CD4-positive, alpha-beta T cell treated with Interleukin-17A for 4 hours (primary cell): ENCODE results near the gene NEK6.
A peak's percentile ranks its signal among the peaks of the same experiment; 100 is the strongest.
"Not testable (repeated sequence)": the region's sequence is repeated elsewhere in the genome, so short reads cannot be mapped to it uniquely, and the experiment has no call there.

Experiments used
- DNase-seq: peaks from one replicate; pipeline ENCODE4 v3.0.0-alpha.2; 2020; ENCODE audit warnings: mixed read lengths

Gene NEK6

GRCh38 chr9:124231095-124231737, 26.5 kb upstream of the NEK6 start:
- DNase-seq: no peak

- DNase-seq: peak; percentile 14
Measured at GRCh38 chr9:124238546-124239140, 19.1 kb upstream of the NEK6 start.

DNA sequence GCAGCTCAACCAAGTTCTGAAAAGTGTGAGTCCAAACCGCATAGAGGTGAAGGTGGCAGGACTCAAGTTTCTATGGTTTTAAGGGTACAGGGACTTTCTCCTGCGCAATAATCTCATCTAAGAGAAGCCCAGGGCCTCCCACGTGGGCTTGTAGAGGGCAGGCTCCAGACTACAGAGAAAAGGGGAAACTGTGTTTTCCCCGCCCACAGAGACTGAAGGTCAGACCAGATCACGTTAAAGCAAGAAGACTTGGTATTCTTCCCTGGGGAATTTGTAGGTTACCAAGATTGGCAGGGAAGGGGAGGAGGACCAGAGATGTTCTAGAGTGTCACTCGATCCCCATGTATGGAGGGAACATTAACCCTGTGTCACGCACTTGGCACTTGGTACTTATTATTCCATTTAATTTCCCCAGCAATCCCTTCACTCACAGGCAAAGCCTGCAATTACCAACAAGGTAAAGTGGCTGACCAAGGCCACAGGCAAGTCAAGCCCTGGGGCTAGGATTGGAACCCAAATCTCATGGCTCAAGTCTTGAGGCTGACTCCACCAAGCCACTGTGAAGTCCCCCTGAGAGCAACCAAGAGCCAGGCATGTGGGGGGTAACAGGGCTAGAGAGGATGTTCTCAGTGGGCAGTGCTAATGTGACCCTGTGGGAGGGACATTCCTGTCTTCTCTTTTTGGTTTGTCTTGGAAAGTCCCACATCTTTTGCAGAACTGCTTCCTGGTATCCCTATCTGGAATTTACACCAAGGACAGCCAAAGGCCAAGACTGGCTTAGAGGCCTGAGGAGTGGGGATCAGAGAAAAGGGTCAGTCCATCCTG, 18.3 kb upstream of the NEK6 start:
- no peak for DNase-seq

- no peak for DNase-seq
Measured at GRCh38 chr9:124242331-124243194, 15.2 kb upstream of the NEK6 start.

DNA sequence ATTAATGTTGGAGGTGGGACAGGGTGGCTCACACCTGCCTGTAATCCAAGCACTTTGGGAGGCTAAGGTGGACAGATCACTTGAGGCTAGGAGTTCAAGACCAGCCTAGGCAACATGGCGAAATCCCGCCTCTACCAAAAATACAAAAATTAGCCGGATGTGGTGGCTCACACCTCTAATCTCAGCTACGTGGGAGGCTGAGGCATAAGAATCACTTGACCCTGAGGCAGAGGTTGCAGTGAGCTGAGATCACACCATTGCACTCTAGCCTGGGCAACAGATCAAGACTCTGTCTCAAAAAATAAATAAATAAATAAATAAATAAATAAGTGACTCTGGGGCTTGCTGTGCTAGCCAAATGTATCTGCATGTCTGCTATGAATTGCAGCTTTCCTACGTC, 10.4 kb upstream of the NEK6 start:
- not testable (repeated sequence) for DNase-seq

- DNase-seq: no peak
Measured at GRCh38 chr9:124248066-124248465, 9.7 kb upstream of the NEK6 start.

- no peak for DNase-seq
Measured at GRCh38 chr9:124248960-124249359, 8.8 kb upstream of the NEK6 start.

GRCh38 chr9:124251204-124251603, 6.5 kb upstream of the NEK6 start:
- DNase-seq: no peak

DNA sequence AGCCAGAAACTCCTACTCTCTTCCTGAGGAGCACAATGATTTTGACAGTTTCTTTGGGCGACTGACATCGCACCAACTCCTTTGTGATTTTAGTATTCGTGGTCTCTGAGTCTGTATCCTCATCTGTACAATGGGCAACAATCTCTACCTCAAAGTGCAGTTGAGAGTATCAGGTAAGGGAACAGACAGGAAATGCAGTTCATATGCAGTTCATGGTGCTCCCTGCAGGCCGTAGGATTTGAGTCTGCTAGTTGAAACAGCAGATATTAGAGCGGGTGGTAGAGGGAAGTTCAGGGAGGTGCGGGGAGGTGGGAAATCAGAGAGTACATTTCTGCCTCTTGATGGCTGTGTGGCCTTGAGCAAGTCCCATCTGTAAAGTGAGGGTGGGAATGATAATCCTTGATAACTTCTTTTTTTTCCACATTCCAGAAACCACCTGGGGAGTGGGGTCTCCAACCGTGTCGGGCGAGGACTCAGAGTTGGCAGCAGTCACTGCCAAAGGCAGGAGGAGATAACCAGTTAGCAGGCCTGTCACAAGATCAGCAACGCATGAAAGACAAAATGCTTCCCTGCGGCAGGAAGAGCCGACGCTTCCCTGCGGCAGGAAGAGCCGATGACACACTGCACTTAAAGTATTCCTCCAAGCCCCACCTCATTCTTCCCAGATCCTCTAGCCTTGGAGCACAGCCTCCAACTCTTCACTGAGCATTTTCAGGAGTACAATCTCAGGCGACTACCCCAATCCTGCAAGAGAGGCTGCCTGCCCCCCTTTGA, 6.0 kb upstream of the NEK6 start:
- DNase-seq: no peak

GRCh38 chr9:124252878-124253277, 4.9 kb upstream of the NEK6 start:
- not testable (repeated sequence) for DNase-seq

DNA sequence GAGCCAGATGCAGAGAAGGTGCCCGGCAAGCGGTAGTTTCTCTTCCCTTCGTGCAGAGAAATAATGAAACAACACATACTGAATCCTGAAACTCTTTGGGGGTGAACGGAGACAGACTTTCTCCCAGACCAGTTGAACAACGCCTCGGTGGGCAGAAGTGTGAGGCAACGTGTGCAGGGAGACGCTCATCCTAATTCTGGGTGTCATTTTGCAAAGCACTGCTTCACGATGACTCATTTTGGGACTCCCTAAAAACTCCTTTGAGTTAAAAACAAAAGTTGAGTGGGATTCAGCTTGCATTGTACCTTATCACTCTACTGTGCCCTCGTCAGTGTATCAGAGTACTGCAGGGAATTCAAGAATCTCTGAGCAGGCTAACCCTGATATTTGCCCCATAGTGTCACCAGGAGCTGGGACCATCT, 3.5 kb upstream of the NEK6 start:
- DNase-seq: no peak

GRCh38 chr9:124255222-124255621, 2.5 kb upstream of the NEK6 start:
- DNase-seq: no peak

- no peak for DNase-seq
Measured at GRCh38 chr9:124256517-124257069, 1.2 kb upstream of the NEK6 start.

DNA sequence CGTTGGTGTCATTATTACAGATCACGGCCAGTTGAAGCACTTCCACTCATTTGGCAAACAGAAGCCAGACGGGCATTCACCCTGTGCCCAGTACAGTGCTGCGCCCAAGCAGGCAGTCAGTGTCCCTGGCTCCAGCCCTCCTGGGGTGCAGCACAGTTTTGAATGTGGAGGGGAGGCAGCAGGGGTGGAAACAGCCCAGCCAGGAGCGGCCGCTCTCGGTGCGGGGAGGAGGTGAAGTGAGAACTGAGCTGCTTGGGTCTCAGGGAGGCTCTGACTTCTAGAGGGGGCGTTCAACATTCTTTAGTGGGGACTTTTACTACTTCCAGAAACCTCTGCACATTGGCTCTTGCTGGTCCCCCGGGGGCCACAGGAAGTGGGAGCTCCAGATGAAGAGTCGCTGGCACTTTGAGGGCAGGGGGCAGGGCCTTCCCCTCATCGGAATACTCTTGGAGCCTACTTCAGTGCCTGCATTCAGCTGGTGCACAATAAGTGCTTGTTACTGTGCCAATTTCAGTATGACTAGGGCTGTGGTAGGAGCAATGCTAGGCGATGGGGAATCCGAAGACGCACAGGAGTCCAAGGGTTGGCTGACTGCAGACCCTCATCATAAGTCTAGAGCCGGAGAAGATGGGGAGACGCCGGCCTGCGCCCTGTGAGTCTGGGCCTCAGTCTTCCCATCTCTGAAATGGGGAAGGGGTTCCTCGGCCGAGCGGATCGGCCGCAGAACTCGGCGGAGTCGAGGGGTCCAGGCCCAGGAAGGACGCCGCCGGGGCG, 492 bp upstream of the NEK6 start:
- no peak for DNase-seq

DNA sequence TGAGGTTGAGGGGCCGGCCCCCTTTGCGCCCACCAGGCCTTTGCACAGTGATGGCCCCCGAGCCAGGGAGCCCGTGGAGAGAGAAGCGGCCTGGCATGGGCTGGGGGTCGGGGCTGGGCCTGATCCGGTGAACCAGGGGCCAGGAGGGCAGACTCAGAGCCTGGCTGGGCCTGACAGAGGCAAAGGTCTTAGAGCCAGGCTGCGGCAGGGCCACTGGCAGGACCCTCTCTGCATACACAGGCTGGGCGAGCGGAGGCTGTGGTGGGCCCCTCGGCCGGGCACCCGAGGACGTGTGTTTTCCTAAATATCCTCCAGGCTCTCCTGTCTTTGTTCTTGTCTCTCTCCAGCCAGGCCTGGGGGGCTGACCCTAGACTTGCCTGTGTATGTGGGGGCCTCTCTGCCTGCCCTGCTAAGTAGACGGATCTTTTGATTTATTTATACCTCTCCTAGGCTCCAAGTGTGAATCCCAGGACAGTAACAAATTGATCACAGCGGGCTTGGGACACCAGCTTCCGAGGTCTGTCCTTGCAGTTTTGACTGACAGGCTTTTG, 933 bp downstream of the NEK6 start:
- DNase-seq: no peak

- DNase-seq: no peak
Measured at GRCh38 chr9:124259158-124259808, 1.5 kb downstream of the NEK6 start.

DNA sequence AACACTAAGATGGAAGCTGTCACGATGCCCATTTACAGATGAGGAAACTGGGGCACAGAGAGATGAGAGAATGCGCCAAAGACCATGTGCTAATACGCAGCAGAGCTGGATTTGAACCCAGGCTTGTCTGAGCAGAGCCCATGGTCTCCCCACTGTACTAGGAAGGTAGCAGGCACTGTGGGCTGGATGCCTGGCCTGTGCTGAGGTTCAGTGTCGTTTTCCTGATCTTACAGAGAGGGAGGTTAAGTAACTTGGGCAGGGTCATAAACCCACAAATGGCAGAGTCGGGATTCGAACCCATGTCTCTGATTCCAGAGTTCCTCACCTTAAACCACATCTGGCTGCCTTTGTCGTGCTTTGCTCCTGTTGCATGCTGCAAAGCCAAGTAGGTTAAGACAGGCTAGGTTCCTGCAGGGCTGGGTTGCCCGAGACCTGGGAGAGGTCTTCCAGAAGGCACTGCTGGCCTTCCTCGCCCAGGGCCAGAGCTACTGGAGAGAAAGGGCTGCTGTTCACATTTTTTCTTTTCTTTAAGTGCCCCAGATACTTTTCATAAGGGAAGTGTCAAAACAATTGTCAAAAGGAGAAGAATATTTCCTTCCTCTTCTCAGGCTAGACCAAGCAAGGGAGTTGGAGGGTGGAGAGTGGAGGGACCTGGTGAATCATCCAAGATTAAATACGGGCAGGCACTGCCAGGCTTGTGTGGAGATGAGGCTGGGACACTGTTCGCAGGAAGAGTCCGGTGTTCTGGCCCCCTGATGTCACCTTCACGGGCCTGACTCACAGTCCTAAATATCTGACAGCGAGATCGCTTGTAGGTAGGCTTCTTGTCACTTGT, 3.2 kb downstream of the NEK6 start:
- no peak for DNase-seq

GRCh38 chr9:124261736-124262648, 4.2 kb downstream of the NEK6 start:
- no peak for DNase-seq
